Psoas muscle (tissue), 8 donors: ENCODE results near the gene CENPP. TPM values are rescaled to one million over a fixed set of nuclear protein-coding genes. Genes with fewer than 3 reads are reported as not detected.

ENCODE experiments used
- ATAC-seq, 4 donors: fragments of 200-7000 bp; cut with Tn5 transposase; one replicate each; pipeline ENCODE4 v1.9.1; 2020; ENCODE audit warnings: moderate library complexity in 3 of 4, mild to moderate bottlenecking in 2 of 4
- DNase-seq, 2 donors: peaks; one replicate each; pipeline ENCODE4 v3.0.0-alpha.2; 2020
- H3K27ac ChIP-seq: fragments of 200-600 bp; one replicate; pipeline ENCODE4 v1.8.0; 2022
- H3K27me3 ChIP-seq, 3 donors: fragments of 200-600 bp in 1 of 3; one replicate each; pipeline versions ENCODE4 v1.6.1 to v1.8.0; 2013 to 2022; ENCODE audit warnings: low read length in 2 of 3, mild to moderate bottlenecking in 2 of 3, moderate library complexity in 1 of 3; ENCODE audit not compliant: insufficient read depth in 3 of 3
- H3K36me3 ChIP-seq, 2 donors: fragments of 200-600 bp in 1 of 2; one replicate each; pipeline versions ENCODE4 v1.6.1 to v1.8.0; 2013 to 2022; ENCODE audit warnings: low read depth in 1 of 2, mild to moderate bottlenecking in 1 of 2, moderate library complexity in 1 of 2; ENCODE audit not compliant: insufficient read depth in 1 of 2
- H3K4me1 ChIP-seq: fragments of 200-600 bp; one replicate; pipeline ENCODE4 v1.8.0; 2022
- H3K4me3 ChIP-seq: fragments of 200-600 bp; one replicate; pipeline ENCODE4 v1.8.0; 2022; ENCODE audit warnings: mild to moderate bottlenecking
- H3K9me3 ChIP-seq: fragments of 200-600 bp; one replicate; pipeline ENCODE4 v1.8.0; 2022
- CTCF ChIP-seq: fragments of 200-600 bp; IDR thresholded peaks from one replicate; pipeline ENCODE4 v1.8.0; 2022; ENCODE audit warnings: antibody characterized with exemption
- WGBS, 3 donors: extraction: QIAGEN DNeasy Blood & Tissue Kit; methylation state at CpG; one replicate each; pipeline versions ENCODE4 v1.1.6 to v1.1.7; 2013; 5-methylcytosine and 5-hydroxymethylcytosine counted together
- intact Hi-C, 2 donors: fragments of 100-400 bp; cut with DNase I; formaldehyde crosslinking; loops; one replicate each; pipeline versions ENCODE4 v1.11.0 to v1.14.2; 2022
- polyA plus RNA-seq, 3 donors: library from polyadenylated mRNA; stranded (reverse); fragments of 200-250 nt; gene quantifications; one replicate each; pipeline ENCODE4 v1.2.3, GENCODE V29; 2013
- total RNA-seq, 4 donors: library from RNA; stranded (reverse); fragmentation: NEBNext Ultra II Directional in 2 of 4; extraction: Animal tissue kit (Norgen Biotek cat#: 25700) in 2 of 4; gene quantifications; one replicate each; pipeline versions ENCODE4 v1.2.1 to v1.2.4, GENCODE V29; 2021 to 2023
- donor health status: healthy with polysubstance abuse.
- donor health status: DM: no; HTN: no; CAD: no; lungs with moderate emphysema.
- donor health status: Bipolar disorder and iron deficiency.
- donor health status: healthy.
- donor health status: DM: yes; HTN: yes; CAD: no.
- donor health status: DM: no; HTN: no; CAD: no.
- donor health status: DM: no; HTN: no; CAD: no.
- donor health status: DM: yes; HTN: yes; CAD: no.

CENPP gene
- total and polyA plus RNA-seq, 7 donors = 1.8 to 15.7 (median 6.4) TPM

- H3K4me1 ChIP-seq = no peaks in the 10 kb centered on the region
- peak overlapping the region; percentile 40 for H3K4me3 ChIP-seq
- intact Hi-C loops = no loop called here
- ATAC-seq (no peak), DNase-seq (no peak)
- TF ChIP-seq CTCF = no peak
- WGBS, 3 donors = 5 to 9% (median 8%) methylated on average over 1 of the region's 1 CpG
- H3K27ac ChIP-seq = no peak overlapping the region
- no peaks in the 10 kb centered on the region for H3K27me3 ChIP-seq
- no peaks in the 10 kb centered on the region for H3K9me3 ChIP-seq
- no peaks in the 10 kb centered on the region for H3K36me3 ChIP-seq
These were observed 208.9 kb downstream of the CENPP start for GRCh38 chr9:92534674-92535073.

- Histone ChIP-seq H3K27me3 (no peaks in the 10 kb centered on the region), H3K36me3 (no peaks in the 10 kb centered on the region), H3K27ac (peak within 1 kb of the TSS; percentile 31), H3K4me1 (no peaks in the 10 kb centered on the region), H3K4me3 (peak within 1 kb of the TSS; percentile 40), H3K9me3 (no peaks in the 10 kb centered on the region)
- peak in 1 of 4 donors; percentile 19 for ATAC-seq
- intact Hi-C loops = no loop called here
- no peak for DNase-seq
- 25 to 40% (median 32%) methylated on average over 7 of the region's 7 CpGs for WGBS, 3 donors
- no peak for TF ChIP-seq CTCF
These were observed 210.4 kb downstream of the CENPP start, which contains the start of gene ECM2 for GRCh38 chr9:92535940-92536850. Gene ECM2, minus strand, starts transcription at chr9:92535990. Its CDS starts 13,124 bp downstream, at chr9:92522866.

GRCh38 chr9:92538541-92538940 is 212.8 kb downstream of the CENPP start:
- ATAC-seq = no peak
- Histone ChIP-seq H3K36me3 (no peaks in the 10 kb centered on the region), H3K27me3 (no peaks in the 10 kb centered on the region), H3K27ac (no peak overlapping the region), H3K4me3 (no peak overlapping the region), H3K9me3 (peaks cover 3% of the 10 kb centered on the region), H3K4me1 (no peaks in the 10 kb centered on the region)
- intact Hi-C loops = no loop called here
- no peak for DNase-seq
- WGBS, 3 donors = 33 to 68% (median 34%) methylated on average over 2 of the region's 2 CpGs
- no peak for TF ChIP-seq CTCF

- H3K4me3 ChIP-seq = no peak overlapping the region
- no peak overlapping the region for H3K27ac ChIP-seq
- DNase-seq (no peak), ATAC-seq (no peak)
- no peak for TF ChIP-seq CTCF
- intact Hi-C loops = no loop called here
- H3K9me3 ChIP-seq = peaks cover 3% of the 10 kb centered on the region
- 61 to 70% (median 66%) methylated on average over 7 of the region's 7 CpGs for WGBS, 3 donors
- H3K27me3 ChIP-seq = no peaks in the 10 kb centered on the region
- no peaks in the 10 kb centered on the region for H3K4me1 ChIP-seq
- H3K36me3 ChIP-seq = no peaks in the 10 kb centered on the region
These were observed 218.2 kb downstream of the CENPP start for GRCh38 chr9:92543972-92544371.
